ENCODE results near the gene MMP17.

MMP17 gene

DNA sequence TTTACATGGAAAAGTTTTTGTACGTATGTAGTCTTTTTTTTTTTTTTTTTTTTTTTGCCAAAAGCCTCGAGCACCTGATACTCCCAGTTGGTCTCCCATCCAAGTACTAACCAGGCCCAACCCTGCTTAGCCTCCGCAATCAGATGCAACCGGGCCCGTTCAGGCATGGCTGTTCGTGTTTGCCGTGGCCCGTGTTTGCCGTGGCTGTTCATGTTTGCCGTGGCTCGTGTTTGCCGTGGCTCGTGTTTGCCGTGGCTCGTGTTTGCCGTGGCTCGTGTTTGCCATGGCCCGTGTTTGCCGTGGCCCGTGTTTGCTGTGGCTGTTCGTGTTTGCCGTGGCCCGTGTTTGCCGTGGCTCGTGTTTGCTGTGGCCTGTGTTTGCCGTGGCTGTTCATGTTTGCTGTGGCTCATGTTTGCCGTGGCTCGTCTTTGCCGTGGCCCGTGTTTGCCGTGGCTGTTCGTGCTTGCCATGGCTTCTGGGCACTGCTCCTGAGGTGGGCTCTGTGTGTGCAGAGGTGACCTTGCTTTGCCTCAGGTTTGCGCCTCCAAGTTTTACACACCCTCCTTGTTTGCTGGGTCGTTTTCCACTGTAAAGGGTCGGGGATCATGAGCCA lies 26.8 kb upstream of the MMP17 start:
- H3K9me2 ChIP-seq (ENCODE audit: low read depth, low read length), result no peaks in the 10 kb centered on the region
- no peak overlapping the region for H2AFZ ChIP-seq (ENCODE audit: low read length)
- H3K4me2 ChIP-seq (ENCODE audit: low read length), result no peak overlapping the region
- peaks cover 54% of the 10 kb centered on the region for H3K36me3 ChIP-seq (ENCODE audit: insufficient read depth, low read length)
- H4K20me1 ChIP-seq (ENCODE audit: insufficient read depth, low read length), result no peaks in the 10 kb centered on the region
- no peaks in the 10 kb centered on the region for H3K4me1 ChIP-seq (ENCODE audit: insufficient read depth, low read length, severe bottlenecking)
- H3F3A ChIP-seq (ENCODE audit: insufficient read depth, low read length), result no peaks in the 10 kb centered on the region
- H3K4me3 ChIP-seq (ENCODE audit: low read depth, low read length, poor library complexity, severe bottlenecking), result no peak overlapping the region
- H3K27me3 ChIP-seq (ENCODE audit: insufficient read depth, low read length), result no peaks in the 10 kb centered on the region
- no peak overlapping the region for H3K27ac ChIP-seq (ENCODE audit: low read depth, low read length, poor library complexity, severe bottlenecking)
- TF ChIP-seq, protein P1, sequence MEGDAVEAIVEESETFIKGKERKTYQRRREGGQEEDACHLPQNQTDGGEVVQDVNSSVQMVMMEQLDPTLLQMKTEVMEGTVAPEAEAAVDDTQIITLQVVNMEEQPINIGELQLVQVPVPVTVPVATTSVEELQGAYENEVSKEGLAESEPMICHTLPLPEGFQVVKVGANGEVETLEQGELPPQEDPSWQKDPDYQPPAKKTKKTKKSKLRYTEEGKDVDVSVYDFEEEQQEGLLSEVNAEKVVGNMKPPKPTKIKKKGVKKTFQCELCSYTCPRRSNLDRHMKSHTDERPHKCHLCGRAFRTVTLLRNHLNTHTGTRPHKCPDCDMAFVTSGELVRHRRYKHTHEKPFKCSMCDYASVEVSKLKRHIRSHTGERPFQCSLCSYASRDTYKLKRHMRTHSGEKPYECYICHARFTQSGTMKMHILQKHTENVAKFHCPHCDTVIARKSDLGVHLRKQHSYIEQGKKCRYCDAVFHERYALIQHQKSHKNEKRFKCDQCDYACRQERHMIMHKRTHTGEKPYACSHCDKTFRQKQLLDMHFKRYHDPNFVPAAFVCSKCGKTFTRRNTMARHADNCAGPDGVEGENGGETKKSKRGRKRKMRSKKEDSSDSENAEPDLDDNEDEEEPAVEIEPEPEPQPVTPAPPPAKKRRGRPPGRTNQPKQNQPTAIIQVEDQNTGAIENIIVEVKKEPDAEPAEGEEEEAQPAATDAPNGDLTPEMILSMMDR (IDR thresholded peaks at IDR 0.05; ENCODE audit: low read length), result no peak
- H3K9me3 ChIP-seq (ENCODE audit: low read length), result no peaks in the 10 kb centered on the region
- H3K79me2 ChIP-seq (ENCODE audit: insufficient read depth, low read length), result no peaks in the 10 kb centered on the region
- no peak overlapping the region for H3K9ac ChIP-seq (ENCODE audit: low read length)

DNA sequence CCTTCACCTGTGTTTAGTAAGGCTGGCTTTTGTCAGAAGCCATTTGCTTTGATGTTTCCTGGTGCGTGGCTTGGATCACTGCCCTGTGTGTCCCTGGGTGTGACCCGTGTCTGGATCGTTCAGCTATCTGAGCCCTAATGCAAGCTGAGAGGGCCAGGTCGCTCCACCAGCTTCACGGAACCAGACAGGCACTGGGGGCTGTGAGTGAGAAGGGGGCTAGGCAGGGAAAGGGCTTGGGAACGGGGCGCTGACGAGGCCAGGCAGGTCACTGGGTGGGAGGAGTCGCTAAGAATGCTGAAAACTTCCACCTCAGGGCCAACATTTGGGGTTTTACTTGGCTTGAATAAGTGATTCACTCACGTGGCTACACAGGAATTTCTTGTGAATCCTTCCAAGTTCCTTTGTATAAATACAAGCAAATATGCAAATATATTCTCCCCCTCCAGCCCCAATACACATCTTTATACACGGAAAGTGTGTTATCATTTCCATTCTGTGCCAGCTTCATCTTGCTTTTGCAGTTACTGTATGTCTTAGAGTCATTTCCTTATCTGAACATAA lies 24.2 kb upstream of the MMP17 start:
- no peaks in the 10 kb centered on the region for H3F3A ChIP-seq (ENCODE audit: insufficient read depth, low read length)
- no peak overlapping the region for H2AFZ ChIP-seq (ENCODE audit: low read length)
- H3K4me1 ChIP-seq (ENCODE audit: insufficient read depth, low read length, severe bottlenecking), result no peaks in the 10 kb centered on the region
- no peak overlapping the region for H3K9ac ChIP-seq (ENCODE audit: low read length)
- H3K79me2 ChIP-seq (ENCODE audit: insufficient read depth, low read length), result no peaks in the 10 kb centered on the region
- no peak overlapping the region for H3K27ac ChIP-seq (ENCODE audit: low read depth, low read length, poor library complexity, severe bottlenecking)
- no peak overlapping the region for H3K4me2 ChIP-seq (ENCODE audit: low read length)
- H3K4me3 ChIP-seq (ENCODE audit: low read depth, low read length, poor library complexity, severe bottlenecking), result no peak overlapping the region
- H3K9me3 ChIP-seq (ENCODE audit: low read length), result no peaks in the 10 kb centered on the region
- H3K27me3 ChIP-seq (ENCODE audit: insufficient read depth, low read length), result no peaks in the 10 kb centered on the region
- TF ChIP-seq, protein P1 (IDR thresholded peaks at IDR 0.05; ENCODE audit: low read length), result no peak
- TF ChIP-seq EZH2 (IDR thresholded peaks at IDR 0.05; ENCODE audit: borderline replicate concordance, low read length), result no peak
- H4K20me1 ChIP-seq (ENCODE audit: insufficient read depth, low read length), result no peaks in the 10 kb centered on the region
- H3K36me3 ChIP-seq (ENCODE audit: insufficient read depth, low read length), result peaks cover 30% of the 10 kb centered on the region
- no peaks in the 10 kb centered on the region for H3K9me2 ChIP-seq (ENCODE audit: low read depth, low read length)

DNA sequence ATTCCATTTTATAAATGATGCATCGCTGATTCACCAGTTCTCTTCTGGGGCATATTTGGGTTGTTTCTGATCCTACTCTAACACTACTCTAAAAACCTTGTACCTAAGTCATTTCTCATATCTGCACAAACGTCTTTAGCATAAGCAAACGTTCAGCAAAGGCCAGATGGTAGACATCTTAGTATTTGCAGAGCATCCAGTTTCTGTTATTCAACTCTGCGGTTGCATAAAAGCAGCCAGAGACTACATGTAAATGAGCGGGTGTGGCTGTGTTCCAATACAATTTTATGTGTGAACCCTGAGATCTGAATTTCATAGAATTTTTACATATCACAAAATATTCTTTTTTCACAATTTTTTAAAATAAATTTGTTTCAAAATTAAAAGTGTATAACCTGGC lies 22.8 kb upstream of the MMP17 start:
- Histone ChIP-seq H3K27me3 (ENCODE audit: insufficient read depth, low read length) (no peaks in the 10 kb centered on the region), H2AFZ (ENCODE audit: low read length) (no peak overlapping the region), H3K9ac (ENCODE audit: low read length) (no peak overlapping the region), H3K9me3 (ENCODE audit: low read length) (no peaks in the 10 kb centered on the region), H3K4me2 (ENCODE audit: low read length) (no peak overlapping the region), H3K9me2 (ENCODE audit: low read depth, low read length) (no peaks in the 10 kb centered on the region), H3K27ac (ENCODE audit: low read depth, low read length, poor library complexity, severe bottlenecking) (no peak overlapping the region), H3K36me3 (ENCODE audit: insufficient read depth, low read length) (peaks cover 17% of the 10 kb centered on the region), H3F3A (ENCODE audit: insufficient read depth, low read length) (no peaks in the 10 kb centered on the region), H3K4me1 (ENCODE audit: insufficient read depth, low read length, severe bottlenecking) (no peaks in the 10 kb centered on the region), H3K79me2 (ENCODE audit: insufficient read depth, low read length) (no peaks in the 10 kb centered on the region), H4K20me1 (ENCODE audit: insufficient read depth, low read length) (no peaks in the 10 kb centered on the region), H3K4me3 (ENCODE audit: low read depth, low read length, poor library complexity, severe bottlenecking) (no peak overlapping the region)
- TF ChIP-seq EZH2 (IDR thresholded peaks at IDR 0.05; ENCODE audit: borderline replicate concordance, low read length), result no peak
- TF ChIP-seq, protein P1 (IDR thresholded peaks at IDR 0.05; ENCODE audit: low read length), result no peak

Measured in OCI-LY1 (cell line).